ENCODE results near the gene ME1. TPM values are rescaled to one million over a fixed set of nuclear protein-coding genes. Genes with fewer than 3 reads are reported as not detected.

The ME1 gene
- total RNA-seq (2022; extraction: Qiagen RNA extraction; ENCODE audit: low read depth), result 40.1 to 45.1 TPM (median 42.5 TPM) in 5 replicates

DNA sequence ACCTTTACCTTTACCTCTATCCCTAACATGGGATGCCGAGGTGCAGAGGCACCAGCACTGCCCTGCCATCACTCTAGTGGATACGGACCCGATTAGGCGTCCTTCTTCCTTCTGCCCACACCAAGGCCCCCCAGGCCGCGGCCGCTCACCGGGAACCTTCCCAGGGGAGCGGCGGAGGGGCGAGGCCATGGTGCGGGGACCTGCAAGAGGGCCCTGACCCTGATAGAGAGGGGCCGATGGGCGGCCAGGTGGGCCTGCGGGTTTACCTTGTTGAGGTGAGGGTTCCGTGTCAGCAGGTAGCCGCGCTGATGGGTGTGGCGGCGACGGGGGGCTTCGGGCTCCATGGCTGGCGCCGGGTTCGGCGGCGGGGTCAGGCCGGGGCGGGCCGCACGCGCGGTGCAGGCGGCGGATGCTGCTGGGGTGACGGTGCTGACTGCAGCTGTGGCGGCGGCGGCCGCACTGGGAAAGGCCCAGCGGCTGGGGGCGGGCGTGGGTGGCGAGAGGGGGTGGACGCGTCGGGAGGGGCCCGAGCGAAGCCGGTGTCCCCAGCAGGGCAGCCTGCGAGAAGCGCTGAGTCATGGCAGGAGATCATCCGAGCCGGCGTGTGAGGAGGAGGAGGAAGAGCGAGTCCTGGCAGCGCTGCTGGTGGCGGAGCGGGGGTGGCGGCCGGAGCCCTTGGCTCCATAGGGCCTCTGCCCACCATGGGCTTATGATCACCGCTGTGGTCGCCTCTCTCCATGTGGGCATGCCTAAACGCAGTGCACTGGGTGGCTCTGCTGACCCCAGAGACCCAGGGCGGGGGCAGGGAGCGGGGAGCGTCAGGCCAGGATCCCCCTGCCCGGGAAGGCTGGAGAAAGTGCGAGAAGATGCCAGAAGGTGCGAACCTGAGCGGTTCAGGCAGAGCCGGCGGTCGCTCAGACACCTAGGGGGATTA lies at the start of gene ME1:
Gene ME1, minus strand, starts transcription at position 441 of the 934 bp plus-strand sequence. Its CDS starts 97 bp downstream, at position 344.

DNA sequence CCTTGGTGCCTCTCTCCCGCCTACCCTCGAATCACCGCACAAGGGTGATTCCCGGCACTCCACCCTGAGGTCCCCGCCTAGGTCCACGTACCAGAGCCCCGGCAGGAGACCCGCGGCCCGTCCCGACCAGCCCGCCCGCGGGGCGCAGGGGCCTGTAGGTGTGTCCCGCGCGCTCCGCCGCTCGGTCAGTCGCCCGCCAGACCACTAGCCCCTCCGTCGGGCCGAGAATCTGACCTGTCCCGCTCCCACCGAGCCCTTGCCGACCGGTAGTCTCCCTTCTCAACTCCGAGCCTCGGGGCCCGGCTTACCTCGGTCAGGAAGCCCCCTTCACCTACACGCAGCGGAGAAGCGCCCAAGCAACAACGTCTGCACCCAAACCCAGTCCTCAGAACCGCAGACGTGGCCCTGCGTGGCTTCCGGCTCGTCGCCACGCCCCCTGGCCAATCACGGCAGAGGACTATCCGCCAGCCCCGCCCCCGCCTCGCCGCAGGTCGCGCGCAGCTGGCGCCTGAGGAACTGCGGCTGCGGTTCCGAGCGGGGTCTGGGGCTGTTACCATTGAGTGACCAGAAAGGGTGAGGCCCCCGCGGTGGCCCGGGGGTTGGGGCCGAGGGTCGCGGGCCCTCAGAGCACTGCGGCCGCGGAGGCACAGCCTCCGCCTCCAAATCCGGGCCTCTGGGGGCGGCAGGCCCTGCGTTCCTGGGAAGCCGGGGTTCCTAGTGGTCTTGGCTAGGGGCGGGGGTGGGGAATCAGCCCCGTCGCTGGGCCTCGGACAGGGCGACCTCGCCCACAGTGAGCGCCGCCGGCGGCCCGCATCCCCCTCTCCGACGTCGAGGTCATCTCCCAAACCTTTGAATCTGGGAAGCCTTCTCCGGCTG lies 237.7 kb downstream of the ME1 start, which contains the start of the genes PGM3 and RWDD2A:
Gene PGM3, minus strand, starts transcription at position 395 of the 876 bp plus-strand sequence. CDS start 2,253 bp downstream, outside the sequence.
Gene RWDD2A, plus strand, starts transcription at position 487 of the 876 bp plus-strand sequence. CDS start 1,095 bp downstream, outside the sequence.

Other genes starting within 250 kb of the ME1 start
- 24.1 to 31.1 TPM (median 28.3 TPM) in 5 replicates for gene PGM3, start 237.8 kb downstream of the ME1 start, total RNA-seq (2022; extraction: Qiagen RNA extraction; ENCODE audit: low read depth)
- 1.4 to 1.9 TPM (median 1.7 TPM) in 5 replicates for gene RWDD2A, start 237.7 kb downstream of the ME1 start, total RNA-seq (2022; extraction: Qiagen RNA extraction; ENCODE audit: low read depth)
- 0.03 to 0.14 TPM (median 0.06 TPM) in 4 of 5 replicates, not detected in the other for gene PRSS35, start 81.5 kb upstream of the ME1 start, total RNA-seq (2022; extraction: Qiagen RNA extraction; ENCODE audit: low read depth)

Data from A549 treated with CpdA at 1 μM for 4 hours (cell line).